ENCODE data around the gene TMEM94. TPM values are rescaled to one million over a fixed set of nuclear protein-coding genes. Genes with fewer than 3 reads are reported as not detected.
"Not testable (repeated sequence)": the region's sequence is repeated elsewhere in the genome, so short reads cannot be mapped to it uniquely, and the experiment has no call there.

The TMEM94 gene
- total RNA-seq, 1 experiment from 2014 or later, result 61.4 TPM

DNA sequence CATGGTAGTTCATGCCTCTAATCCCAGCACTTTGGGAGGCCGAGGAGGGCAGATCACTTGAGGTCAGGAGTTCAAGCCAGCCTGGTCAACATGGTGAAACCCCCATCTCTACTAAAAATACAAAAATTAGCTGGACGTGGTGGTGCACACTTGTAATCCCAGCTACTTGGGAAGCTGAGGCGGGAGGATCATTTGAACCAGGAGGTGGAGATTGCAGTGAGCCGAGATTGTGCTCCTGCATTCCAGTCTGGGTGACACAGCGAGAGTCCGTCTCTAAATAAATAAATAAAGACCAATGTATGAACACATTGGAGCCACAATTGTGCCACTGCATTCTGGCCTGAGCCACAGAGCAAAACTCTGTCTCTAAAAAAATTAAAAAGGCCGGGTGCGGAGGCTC, 19.0 kb upstream of the TMEM94 start:
- H3T11ph ChIP-seq (ENCODE audit: low read length); H2BK5ac ChIP-seq (ENCODE audit: insufficient read length, low read length); H3K27ac ChIP-seq (ENCODE audit: insufficient read length, low read depth, low read length); H3K9me3 ChIP-seq (ENCODE audit: control insufficient read depth, low read depth, low read length); H3K23me2 ChIP-seq (ENCODE audit: insufficient read length, low read depth, low read length, poor library complexity, severe bottlenecking); H3K27ac Mint-ChIP-seq; H2BK20ac ChIP-seq (ENCODE audit: low read depth, low read length, poor library complexity, severe bottlenecking); H3K4ac ChIP-seq (ENCODE audit: low read depth, low read length); H3K9me3 Mint-ChIP-seq; H3K4me1 Mint-ChIP-seq; H3K23ac ChIP-seq (ENCODE audit: insufficient read length, low read depth, low read length); H2BK120ac ChIP-seq (ENCODE audit: low read depth, low read length, poor library complexity, severe bottlenecking); H3K79me1 ChIP-seq (ENCODE audit: insufficient read depth, low read depth, low read length, poor library complexity, severe bottlenecking); H2AFZ ChIP-seq (ENCODE audit: low read length); H3K9ac ChIP-seq (ENCODE audit: extremely low read depth, insufficient read length, low read length); H3K4me2 ChIP-seq (ENCODE audit: insufficient read depth, insufficient read length, low read length); DNase-seq; H3K27me3 Mint-ChIP-seq (ENCODE audit: low read depth); H3K79me2 ChIP-seq (ENCODE audit: insufficient read depth, low read length); H4K5ac ChIP-seq (ENCODE audit: insufficient read length, low read depth, low read length); H4K8ac ChIP-seq (replicated peaks; ENCODE audit: insufficient read length, low read depth, low read length); H3K56ac ChIP-seq (ENCODE audit: insufficient read length, low read depth, low read length); H3K4me3 Mint-ChIP-seq; H4K20me1 ChIP-seq (ENCODE audit: control insufficient read depth, insufficient read depth, insufficient read length); H3K4me1 ChIP-seq (ENCODE audit: insufficient read depth, low read length); H3K14ac ChIP-seq (ENCODE audit: insufficient read depth, low read length); H2BK12ac ChIP-seq (ENCODE audit: insufficient read length, low read depth, low read length); H2AK5ac ChIP-seq (ENCODE audit: insufficient read length, low read length); H4K91ac ChIP-seq (ENCODE audit: insufficient read length, low read depth, low read length); H3K27me3 ChIP-seq (ENCODE audit: insufficient read depth, low read length); H3K36me3 Mint-ChIP-seq (ENCODE audit: insufficient read depth in 1 of 3, low read depth in 3 of 3); H3K18ac ChIP-seq (ENCODE audit: insufficient read length, low read depth, low read length); H2BK15ac ChIP-seq (ENCODE audit: low read depth, low read length): not testable (repeated sequence)
- WGBS (ENCODE audit: extremely low coverage, insufficient read length, low lambda C conversion rate), result no CpG with 5 or more reads among the region's 8 CpGs
